ENCODE results near the gene GPBP1. TPM values are rescaled to one million over a fixed set of nuclear protein-coding genes. Genes with fewer than 3 reads are reported as not detected.

Gene GPBP1
- total and polyA plus RNA-seq, 9 of the 15 experiments (the other 6 are each of a cell fraction or from before 2014, with no cell fraction given), result 31.0 to 109 (median 68.4) TPM

GRCh38 chr5:57152316-57152715 is 21.5 kb upstream of the GPBP1 start:
- ChIA-PET CTCF (ENCODE audit: low intra/inter-chr PET ratio) (no interaction called here), POLR2A (no interaction called here)
- Histone ChIP-seq H3K79me2 (ENCODE audit: control insufficient read depth, insufficient read depth, low read length) (no peaks in the 10 kb centered on the region), H4K20me1 (replicated peaks; ENCODE audit: control insufficient read depth, insufficient read depth, low read length) (no peaks in the 10 kb centered on the region), H3K4me3 (no peak overlapping the region), H3K9ac (ENCODE audit: insufficient read depth in 1 of 2, low read depth in 2 of 2, low read length in 2 of 2) (no peak overlapping the region), H3K27me3 (ENCODE audit: control insufficient read depth in 2 of 2, insufficient read depth in 2 of 2, low read length in 2 of 2) (no peaks in the 10 kb centered on the region), H3K4me2 (ENCODE audit: insufficient read depth, low read length) (no peak overlapping the region), H3K9me1 (ENCODE audit: control insufficient read depth, insufficient read depth, low read length) (no peaks in the 10 kb centered on the region), H3K36me3 (ENCODE audit: control insufficient read depth, insufficient read depth, low read length) (no peaks in the 10 kb centered on the region), H3K4me1 (replicated peaks in 1 of 2; ENCODE audit: control insufficient read depth in 2 of 2, insufficient read depth in 2 of 2, low read length in 2 of 2) (peaks cover 0 to 4% of the 10 kb centered on the region in 2 experiments; a peak in 1 of 5 replicates), H3K27ac (ENCODE audit: extremely low read depth, low read depth, low read length) (no peak overlapping the region), H2AFZ (ENCODE audit: low read depth, low read length) (peak overlapping the region; percentile 44; the same call in 1 of the 2 replicates), H3K9me3 (replicated peaks; ENCODE audit: control insufficient read depth, insufficient read depth, low read depth, low read length) (no peaks in the 10 kb centered on the region)
- 31% methylated on average over 4 of the region's 4 CpGs for WGBS (ENCODE audit: insufficient coverage, low coverage, missing lambda C conversion rate)
- ATAC-seq (no peak; the same call in 2 of the 3 replicates), FAIRE-seq (peak; percentile 6), DNase-seq (ENCODE audit: extremely low read depth in 1 of 4, low spot score in 3 of 4) (no peak)
- no TSS peak for BruUV-seq (replicated peaks)
- in situ Hi-C loops (cut with MboI), result no loop called here
- intact Hi-C loops (cut with micrococcal nuclease), result no loop called here
- no peak for TF ChIP-seq CTCFL (IDR thresholded peaks at IDR 0.05; ENCODE audit: borderline replicate concordance, insufficient read depth, low read depth, low read length, poor library complexity, severe bottlenecking)
- no peak for TF ChIP-seq ZNF24 (IDR thresholded peaks at IDR 0.05)
- TF ChIP-seq FOXM1 (IDR thresholded peaks at IDR 0.05; ENCODE audit: low read depth), result no peak
- TF ChIP-seq FOXM1 (CRISPR knock-in tag; IDR thresholded peaks at IDR 0.05; ENCODE audit: low read depth), result no peak
- TF ChIP-seq SIN3A (IDR thresholded peaks at IDR 0.05; ENCODE audit: borderline replicate concordance in 2 of 2, control insufficient read depth in 1 of 2, low read depth in 2 of 2, low read length in 2 of 2), result no peak
- no peak for TF ChIP-seq ZNF239 (CRISPR knock-in tag; IDR thresholded peaks at IDR 0.05)
- TF ChIP-seq NCOA2 (IDR thresholded peaks at IDR 0.05; ENCODE audit: partially characterized antibody in 2 of 2), result no peak
- TF ChIP-seq ZNF263 (CRISPR knock-in tag; IDR thresholded peaks at IDR 0.05; ENCODE audit: borderline replicate concordance), result no peak
- TF ChIP-seq NFATC3 (IDR thresholded peaks at IDR 0.05), result no peak
- TF ChIP-seq ZNF445 (CRISPR knock-in tag; IDR thresholded peaks at IDR 0.05; ENCODE audit: low read depth), result no peak
